Activated B cell treated with CpG ODN at 0.5 μM for 24 hours (primary cell): ENCODE data around the gene SH2D7. TPM values are rescaled to one million over a fixed set of nuclear protein-coding genes. Genes with fewer than 3 reads are reported as not detected.
A peak's percentile ranks its signal among the peaks of the same experiment; 100 is the strongest.

ENCODE experiments used
- ATAC-seq: fragments of 200-7000 bp; cut with Tn5 transposase; one replicate; pipeline ENCODE4 v1.10.0; 2021; ENCODE audit warnings: low read depth, mild to moderate bottlenecking, moderate library complexity
- CTCF ChIA-PET: fragments of 350-600 bp; sonication (Branson Sonifier 250); formaldehyde crosslinking; loops from one replicate; lab custom pipeline; 2021; ENCODE audit warnings: antibody characterized with exemption; lab: Charles Lee
- POLR2A ChIA-PET: fragments of 350-600 bp; sonication (Branson Sonifier 250); formaldehyde crosslinking; loops from one replicate; lab custom pipeline; 2021; ENCODE audit warnings: antibody characterized with exemption; lab: Charles Lee
- DNase-seq: peaks from one replicate; pipeline ENCODE4 v3.0.0; 2022
- H3K27ac Mint-ChIP-seq: one replicate; pipeline ENCODE4 v1.8.0; 2020; ENCODE audit warnings: mixed read lengths
- H3K27me3 Mint-ChIP-seq: one replicate; pipeline ENCODE4 v1.8.0; 2021; ENCODE audit warnings: mixed read lengths
- H3K36me3 Mint-ChIP-seq: one replicate; pipeline ENCODE4 v1.8.0; 2021; ENCODE audit warnings: low read depth, mixed read lengths
- H3K4me1 Mint-ChIP-seq: one replicate; pipeline ENCODE4 v1.8.0; 2021; ENCODE audit warnings: mixed read lengths
- H3K4me3 Mint-ChIP-seq: one replicate; pipeline ENCODE4 v1.8.0; 2020; ENCODE audit warnings: mild to moderate bottlenecking, mixed read lengths
- H3K9me3 Mint-ChIP-seq: one replicate; pipeline ENCODE4 v1.8.0; 2020; ENCODE audit warnings: mixed read lengths
- intact Hi-C: fragments of 100-400 bp; cut with micrococcal nuclease; formaldehyde crosslinking; loops from one replicate; pipeline ENCODE4 v1.15.1; 2024
- total RNA-seq: library from RNA; stranded (reverse); gene quantifications from 2 replicates; pipeline ENCODE4 v1.2.3, GENCODE V29; 2022
- TF ChIP-seq, protein P1 (sequence below): fragments of 200-600 bp; IDR thresholded peaks from one replicate; pipeline ENCODE4 v1.8.0; 2022; ENCODE audit warnings: antibody characterized with exemption, mild to moderate bottlenecking

The SH2D7 gene
- total RNA-seq, 1 donor from 2014 or later: not detected

DNA sequence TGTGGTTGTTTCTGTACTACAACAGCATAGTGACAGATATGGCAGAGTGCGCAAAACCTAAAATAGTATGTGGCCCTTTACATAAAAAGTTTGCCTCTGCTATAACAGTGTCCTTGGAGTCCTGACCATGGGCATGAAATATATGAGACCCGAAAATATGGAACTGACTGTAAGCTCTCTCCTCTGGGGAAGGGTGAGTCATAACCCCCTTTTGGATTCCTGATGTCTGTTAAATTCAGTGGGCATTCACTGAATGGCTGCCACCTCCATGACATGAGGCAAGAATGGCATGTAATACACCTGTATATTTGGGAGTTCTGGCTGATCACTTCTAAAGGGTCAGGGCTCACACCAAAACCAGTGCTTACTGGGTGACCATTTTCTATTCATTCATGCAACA, 21.0 kb upstream of the SH2D7 start:
- H3K27ac Mint-ChIP-seq: peak overlapping the region; percentile 18
- DNase-seq (no peak), ATAC-seq (no peak)
- peaks cover 18% of the 10 kb centered on the region for H3K4me1 Mint-ChIP-seq
- no peak overlapping the region for H3K4me3 Mint-ChIP-seq
- TF ChIP-seq, protein P1, sequence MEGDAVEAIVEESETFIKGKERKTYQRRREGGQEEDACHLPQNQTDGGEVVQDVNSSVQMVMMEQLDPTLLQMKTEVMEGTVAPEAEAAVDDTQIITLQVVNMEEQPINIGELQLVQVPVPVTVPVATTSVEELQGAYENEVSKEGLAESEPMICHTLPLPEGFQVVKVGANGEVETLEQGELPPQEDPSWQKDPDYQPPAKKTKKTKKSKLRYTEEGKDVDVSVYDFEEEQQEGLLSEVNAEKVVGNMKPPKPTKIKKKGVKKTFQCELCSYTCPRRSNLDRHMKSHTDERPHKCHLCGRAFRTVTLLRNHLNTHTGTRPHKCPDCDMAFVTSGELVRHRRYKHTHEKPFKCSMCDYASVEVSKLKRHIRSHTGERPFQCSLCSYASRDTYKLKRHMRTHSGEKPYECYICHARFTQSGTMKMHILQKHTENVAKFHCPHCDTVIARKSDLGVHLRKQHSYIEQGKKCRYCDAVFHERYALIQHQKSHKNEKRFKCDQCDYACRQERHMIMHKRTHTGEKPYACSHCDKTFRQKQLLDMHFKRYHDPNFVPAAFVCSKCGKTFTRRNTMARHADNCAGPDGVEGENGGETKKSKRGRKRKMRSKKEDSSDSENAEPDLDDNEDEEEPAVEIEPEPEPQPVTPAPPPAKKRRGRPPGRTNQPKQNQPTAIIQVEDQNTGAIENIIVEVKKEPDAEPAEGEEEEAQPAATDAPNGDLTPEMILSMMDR: no peak
- intact Hi-C loops: no loop called here
- no peaks in the 10 kb centered on the region for H3K36me3 Mint-ChIP-seq
- ChIA-PET POLR2A (interaction anchor here (0.6 kb wide), 1 partner anchor 77 kb away, joined by 4 read pairs; no protein-coding TSS in a partner anchor), CTCF (no interaction called here)
- H3K27me3 Mint-ChIP-seq: no peaks in the 10 kb centered on the region
- no peaks in the 10 kb centered on the region for H3K9me3 Mint-ChIP-seq

DNA sequence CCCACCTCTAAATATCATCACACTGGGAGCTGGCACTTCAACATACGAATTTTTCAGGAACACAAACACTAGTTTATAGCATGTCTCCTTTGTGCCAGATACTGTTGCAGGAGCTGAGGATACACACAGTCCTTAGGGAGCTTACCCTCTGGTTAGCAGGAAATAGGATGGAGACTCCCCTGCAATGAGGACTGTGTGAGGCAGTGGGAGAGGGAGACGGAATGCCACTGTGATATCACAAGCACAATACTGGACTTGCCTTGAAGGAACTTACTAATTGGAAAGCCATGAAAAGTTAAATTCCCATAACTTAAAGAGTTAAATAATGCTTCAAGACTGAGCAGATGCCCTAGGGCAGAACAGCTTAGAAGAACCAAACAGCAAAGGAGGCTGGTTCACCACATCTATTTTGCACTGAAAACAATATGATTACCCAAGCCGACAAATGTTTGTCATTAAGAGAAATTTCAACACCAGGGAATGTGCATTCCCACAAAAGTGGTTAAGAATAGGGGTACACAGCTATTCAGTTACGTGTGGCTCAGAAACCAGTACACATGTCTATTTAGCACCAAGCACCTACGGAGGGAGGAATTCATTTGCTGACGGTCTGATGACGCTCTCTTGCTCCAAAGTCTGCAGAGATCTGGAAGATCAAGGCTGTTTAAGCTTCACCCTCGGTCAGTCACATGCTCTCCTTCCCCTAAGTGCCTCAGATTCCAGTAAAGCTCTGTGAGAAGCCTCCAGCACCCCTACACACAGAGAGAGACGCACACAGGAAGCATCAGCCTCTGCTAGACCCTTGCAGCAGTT, 20.1 kb upstream of the SH2D7 start:
- peaks cover 3% of the 10 kb centered on the region for H3K36me3 Mint-ChIP-seq
- POLR2A ChIA-PET: no interaction called here
- H3K4me3 Mint-ChIP-seq: no peak overlapping the region
- TF ChIP-seq, protein P1: no peak
- no peaks in the 10 kb centered on the region for H3K27me3 Mint-ChIP-seq
- H3K9me3 Mint-ChIP-seq: no peaks in the 10 kb centered on the region
- no peak overlapping the region for H3K27ac Mint-ChIP-seq
- ATAC-seq (no peak), DNase-seq (no peak)
- intact Hi-C loops: loop anchor here (2.0 kb wide), 1 partner anchor 15 kb away; no protein-coding TSS in a partner anchor
- CTCF ChIA-PET: no interaction called here
- H3K4me1 Mint-ChIP-seq: peaks cover 22% of the 10 kb centered on the region

DNA sequence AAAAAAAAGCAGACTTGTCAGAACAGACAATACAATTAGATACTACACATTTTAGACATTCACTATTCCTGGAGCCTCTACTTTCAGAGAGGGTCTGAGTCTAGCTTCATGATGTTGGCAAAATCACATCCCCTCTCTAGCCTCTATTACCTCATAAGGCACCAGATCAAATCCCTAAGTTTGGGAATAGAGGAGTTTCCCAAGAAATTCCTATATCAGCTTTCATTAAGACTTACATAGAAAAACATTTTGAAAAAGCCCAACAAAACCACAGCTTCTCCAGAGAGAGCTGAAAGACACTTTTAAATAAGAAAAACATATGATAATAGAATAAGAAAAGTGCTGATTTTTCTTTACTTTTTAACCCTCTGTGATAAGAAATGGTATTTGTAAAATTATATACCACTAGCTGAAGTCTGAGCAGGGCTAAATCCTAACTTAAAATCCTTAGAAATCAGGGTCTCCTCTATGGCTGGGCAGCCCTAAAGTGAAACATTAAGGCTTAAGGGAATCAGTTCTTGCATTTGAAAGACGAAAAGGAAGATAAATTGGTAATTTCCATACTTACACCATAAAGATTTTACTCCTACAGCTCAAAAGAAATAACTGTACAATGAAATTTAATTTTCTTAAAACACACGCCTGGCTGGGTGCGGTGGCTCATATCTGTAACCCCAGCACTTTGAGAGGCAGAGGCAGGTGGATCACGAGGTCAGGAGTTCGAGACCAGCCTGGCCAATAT, 19.1 kb upstream of the SH2D7 start:
- Mint-ChIP-seq H3K4me3 (no peak overlapping the region), H3K27ac (no peak overlapping the region)

DNA sequence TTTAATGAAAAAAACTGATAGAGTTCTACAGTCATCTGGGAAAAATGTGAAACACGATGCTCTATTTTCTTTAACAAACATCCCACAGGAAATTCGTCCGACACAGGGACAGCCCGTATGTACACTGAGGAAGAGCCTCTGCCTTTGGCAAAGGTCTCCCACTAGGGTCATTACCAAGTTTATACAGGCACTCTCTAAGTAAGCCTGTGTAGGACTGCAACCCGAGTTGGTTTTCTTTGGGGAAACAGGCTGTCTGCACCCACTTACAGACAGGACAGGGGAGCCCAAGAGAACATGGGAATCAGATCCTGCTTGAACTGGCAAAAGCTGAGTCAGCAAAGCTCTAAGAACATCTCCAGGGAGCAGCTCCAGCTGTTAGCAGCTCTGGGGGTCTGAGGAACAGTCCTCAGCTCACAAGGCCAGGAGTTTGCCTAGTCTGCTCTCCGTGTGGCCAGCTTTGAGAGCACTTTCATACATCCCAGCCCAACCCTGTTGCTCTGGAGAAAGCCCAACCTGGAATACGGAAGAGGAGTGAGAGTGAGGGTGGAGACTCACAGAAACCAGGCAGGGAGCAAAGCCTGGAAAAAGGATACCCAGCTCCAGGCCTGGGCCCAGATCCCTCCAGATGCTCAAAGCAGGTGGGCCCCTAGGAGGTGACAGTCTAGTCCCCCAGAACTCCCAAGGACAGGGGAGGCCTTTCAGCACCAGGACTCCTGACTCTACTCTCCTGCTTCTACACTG, 16.7 kb upstream of the SH2D7 start:
- Mint-ChIP-seq H3K4me3 (peak overlapping the region; percentile 46), H3K27ac (no peak overlapping the region), H3K4me1 (peaks cover 28% of the 10 kb centered on the region), H3K9me3 (no peaks in the 10 kb centered on the region), H3K36me3 (peaks cover 3% of the 10 kb centered on the region), H3K27me3 (no peaks in the 10 kb centered on the region)
- CTCF ChIA-PET: interaction anchor here (1.0 to 1.1 kb wide), 2 partner anchors 14 to 32 kb away, joined by 3 read pairs; no protein-coding TSS in a partner anchor
- POLR2A ChIA-PET: no interaction called here
- no peak for ATAC-seq
- intact Hi-C loops: loop anchor here (2.0 to 5.0 kb wide), 2 partner anchors 41 to 58 kb away; no protein-coding TSS in a partner anchor
- TF ChIP-seq, protein P1: no peak
- no peak for DNase-seq

More for the DNA sequence above, 19.1 kb upstream of the SH2D7 start:
- intact Hi-C loops: loop anchor here (2.0 kb wide), 1 partner anchor 16 kb away; no protein-coding TSS in a partner anchor
- ATAC-seq: no peak
- peaks cover 28% of the 10 kb centered on the region for H3K4me1 Mint-ChIP-seq
- TF ChIP-seq, protein P1: no peak
- POLR2A ChIA-PET: no interaction called here
- H3K36me3 Mint-ChIP-seq: peaks cover 3% of the 10 kb centered on the region
- no peaks in the 10 kb centered on the region for H3K9me3 Mint-ChIP-seq
- DNase-seq: no peak
- no peaks in the 10 kb centered on the region for H3K27me3 Mint-ChIP-seq
- CTCF ChIA-PET: interaction anchor here (0.6 kb wide), 1 partner anchor 72 kb away, joined by 3 read pairs; no protein-coding TSS in a partner anchor
